22Rv1 (cell line): ENCODE data around the gene FAM124A.

ENCODE experiments used
- ZFX ChIP-seq: fragments of 450-650 bp; IDR thresholded peaks from 2 replicates; pipeline ENCODE4 v1.6.1; 2017; ENCODE audit warnings: antibody characterized with exemption, borderline replicate concordance
- TF ChIP-seq, protein P1 (sequence below): fragments of 450-650 bp; IDR thresholded peaks from 2 replicates; pipeline ENCODE4 v1.5.1; 2017; ENCODE audit warnings: mild to moderate bottlenecking

- TF ChIP-seq, protein P1, sequence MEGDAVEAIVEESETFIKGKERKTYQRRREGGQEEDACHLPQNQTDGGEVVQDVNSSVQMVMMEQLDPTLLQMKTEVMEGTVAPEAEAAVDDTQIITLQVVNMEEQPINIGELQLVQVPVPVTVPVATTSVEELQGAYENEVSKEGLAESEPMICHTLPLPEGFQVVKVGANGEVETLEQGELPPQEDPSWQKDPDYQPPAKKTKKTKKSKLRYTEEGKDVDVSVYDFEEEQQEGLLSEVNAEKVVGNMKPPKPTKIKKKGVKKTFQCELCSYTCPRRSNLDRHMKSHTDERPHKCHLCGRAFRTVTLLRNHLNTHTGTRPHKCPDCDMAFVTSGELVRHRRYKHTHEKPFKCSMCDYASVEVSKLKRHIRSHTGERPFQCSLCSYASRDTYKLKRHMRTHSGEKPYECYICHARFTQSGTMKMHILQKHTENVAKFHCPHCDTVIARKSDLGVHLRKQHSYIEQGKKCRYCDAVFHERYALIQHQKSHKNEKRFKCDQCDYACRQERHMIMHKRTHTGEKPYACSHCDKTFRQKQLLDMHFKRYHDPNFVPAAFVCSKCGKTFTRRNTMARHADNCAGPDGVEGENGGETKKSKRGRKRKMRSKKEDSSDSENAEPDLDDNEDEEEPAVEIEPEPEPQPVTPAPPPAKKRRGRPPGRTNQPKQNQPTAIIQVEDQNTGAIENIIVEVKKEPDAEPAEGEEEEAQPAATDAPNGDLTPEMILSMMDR, result no peak
- TF ChIP-seq ZFX, result no peak
These were observed 65.6 kb downstream of the FAM124A start for GRCh38 chr13:51287758-51288157.
